HG02852 (cell line): ENCODE measurements around the gene CSTPP1.
"Not testable (repeated sequence)": the region's sequence is repeated elsewhere in the genome, so short reads cannot be mapped to it uniquely, and the experiment has no call there.

Source experiments
- ATAC-seq: cut with Tn5 transposase; IDR thresholded peaks from one replicate; pipeline ENCODE4 v1.9.1; 2021; ENCODE audit warnings: mild to moderate bottlenecking, moderate library complexity; ENCODE audit not compliant: unreplicated experiment

CSTPP1 gene

DNA sequence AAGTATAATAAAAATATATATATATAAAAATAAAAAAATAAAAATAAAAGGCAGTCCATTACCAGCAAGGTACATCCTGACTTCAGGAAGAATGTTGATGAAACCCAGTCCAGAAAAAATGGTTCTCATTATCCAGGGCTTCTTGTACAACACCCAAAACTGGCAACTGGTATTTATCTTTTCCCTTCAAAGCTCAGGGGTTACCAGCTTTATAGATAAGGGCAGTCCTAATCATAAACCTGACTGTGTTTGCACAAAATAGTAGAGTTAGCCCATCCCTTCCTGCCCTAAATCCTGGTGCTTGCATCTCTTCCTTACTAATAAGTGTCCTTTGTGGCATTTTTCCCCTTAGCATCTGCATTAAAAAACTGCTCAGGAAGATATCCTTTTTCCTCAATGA lies 97.5 kb downstream of the CSTPP1 start:
- ATAC-seq, result no peak

DNA sequence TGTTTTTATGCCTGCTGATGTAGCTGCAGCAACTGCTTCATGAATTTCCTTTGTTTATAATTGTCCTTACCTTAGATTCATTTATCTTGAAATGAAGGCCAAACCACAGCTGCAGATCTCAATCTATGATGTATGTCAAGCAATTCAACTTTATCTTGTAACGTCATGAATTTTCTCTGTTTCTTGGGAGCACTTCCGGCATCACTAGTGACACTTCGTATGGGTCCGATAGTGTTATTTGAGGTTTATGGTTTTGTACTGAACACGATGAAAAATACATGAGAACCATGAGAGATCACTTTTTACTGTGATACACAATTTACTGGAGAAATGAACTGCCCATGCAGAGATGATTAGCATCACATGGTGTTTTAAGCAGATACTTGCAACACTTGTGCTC lies 98.5 kb downstream of the CSTPP1 start:
- no peak for ATAC-seq

- no peak for ATAC-seq
These were observed 107.6 kb downstream of the CSTPP1 start for GRCh38 chr11:47044119-47044518.

- no peak for ATAC-seq
These were observed 111.4 kb downstream of the CSTPP1 start for GRCh38 chr11:47047972-47048371.

DNA sequence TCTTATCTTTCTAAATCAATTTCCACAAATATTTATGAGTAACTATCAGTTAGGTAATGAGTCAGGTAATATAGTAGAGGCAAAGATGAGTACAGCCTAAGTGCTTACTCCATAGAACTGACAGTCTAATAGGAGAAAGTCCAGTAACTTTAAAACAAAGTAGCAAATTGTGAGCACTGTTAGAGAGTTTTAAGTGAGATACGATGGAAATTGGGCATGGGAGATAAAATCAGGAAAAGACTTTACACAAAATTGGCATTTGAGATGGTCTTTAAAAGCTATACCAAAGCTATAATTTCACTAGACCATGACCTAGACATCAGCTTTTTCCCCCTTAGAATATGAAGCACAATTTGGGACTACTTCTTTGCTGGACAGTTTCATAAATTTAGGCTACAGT lies 113.7 kb downstream of the CSTPP1 start:
- no peak for ATAC-seq

- no peak for ATAC-seq
These were observed 114.7 kb downstream of the CSTPP1 start for GRCh38 chr11:47051217-47051616.

DNA sequence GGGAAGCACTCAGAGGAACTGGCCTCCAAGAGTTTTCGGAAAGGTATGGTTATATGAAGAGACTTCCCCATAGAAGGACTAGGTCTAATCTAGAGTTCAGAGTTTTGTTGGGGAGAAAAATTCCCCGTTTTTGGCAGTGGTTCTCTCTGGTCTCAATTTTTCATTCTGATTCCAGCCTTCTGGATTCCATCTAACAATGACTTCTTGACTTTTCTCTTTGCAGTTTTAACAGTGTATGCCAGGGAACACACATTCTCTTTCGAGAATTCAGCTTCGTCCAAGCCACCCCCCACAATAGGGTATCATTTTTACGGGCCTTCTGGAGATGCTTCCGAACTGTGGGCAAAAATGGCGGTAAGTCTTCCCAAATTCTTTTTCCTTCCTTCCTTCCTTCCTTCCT lies 115.6 kb downstream of the CSTPP1 start:
- ATAC-seq, result no peak

DNA sequence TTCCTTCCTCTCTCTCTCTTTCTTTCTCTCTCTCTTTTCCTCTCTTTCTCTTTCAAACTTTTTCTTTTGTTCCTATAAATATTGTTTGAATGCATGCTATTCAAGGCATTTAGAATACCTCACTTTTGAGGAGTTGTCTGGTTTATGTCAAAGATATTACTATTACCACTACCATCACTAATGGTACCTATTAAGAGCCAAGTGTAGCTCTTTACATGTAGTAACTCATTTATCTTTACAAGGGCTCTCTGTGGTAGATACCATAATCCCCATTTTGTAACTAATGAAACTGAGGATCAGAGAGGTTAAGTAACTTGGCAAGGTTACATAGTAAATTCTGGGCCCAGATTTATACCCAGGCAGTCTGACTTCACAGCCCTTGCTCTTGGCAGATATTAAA lies 116.0 kb downstream of the CSTPP1 start:
- no peak for ATAC-seq

DNA sequence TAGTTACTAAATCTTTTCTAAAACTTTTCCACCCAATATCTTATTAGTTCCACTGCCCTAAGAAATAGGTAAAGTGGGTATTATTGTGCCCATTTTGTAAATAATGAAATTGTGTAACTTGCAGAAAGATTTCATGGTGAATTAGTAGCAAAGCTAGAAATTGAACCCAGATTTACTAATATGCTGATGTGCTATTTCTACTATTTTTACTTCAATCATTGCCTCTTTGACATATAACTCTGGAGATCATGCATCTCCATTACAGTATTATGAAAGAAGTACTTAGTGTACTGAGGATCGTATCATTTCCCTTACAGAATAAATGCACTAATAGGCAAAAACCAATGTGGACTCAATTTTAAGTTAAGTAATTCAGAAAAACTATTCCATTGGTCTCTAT lies 119.0 kb downstream of the CSTPP1 start:
- no peak for ATAC-seq

DNA sequence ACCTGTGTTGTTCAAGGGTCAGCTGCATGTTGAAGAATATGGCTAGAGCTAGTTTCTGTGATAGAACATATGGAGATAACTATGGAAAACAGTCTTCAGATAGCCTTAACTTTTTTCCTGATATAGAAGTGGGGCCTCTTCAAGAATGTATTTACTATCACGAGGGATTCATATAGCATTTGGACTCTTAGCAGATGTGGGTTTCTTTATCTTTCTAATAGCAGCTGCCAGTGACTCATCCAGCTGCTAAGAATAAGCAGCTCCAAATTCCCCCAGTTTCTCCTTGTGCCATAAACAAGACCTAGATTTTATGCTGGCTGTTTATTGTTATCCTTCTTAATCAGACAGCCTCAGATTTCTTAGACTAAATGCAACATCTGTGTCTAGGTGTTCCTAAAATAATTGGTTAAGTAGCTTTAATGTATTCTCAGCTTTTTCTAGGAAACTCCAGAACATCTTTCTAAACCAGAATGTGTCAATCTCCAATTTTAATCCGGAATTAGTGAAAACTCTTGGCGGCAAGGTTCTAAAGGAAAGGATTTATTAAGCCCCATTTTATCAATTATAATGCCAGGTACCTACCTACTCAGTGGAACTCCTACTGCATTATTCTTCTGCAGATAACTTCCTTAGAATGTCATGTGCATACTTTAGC lies 119.8 kb downstream of the CSTPP1 start:
- ATAC-seq, result no peak

- no peak for ATAC-seq
These were observed 120.8 kb downstream of the CSTPP1 start for GRCh38 chr11:47057365-47057764.

GRCh38 chr11:47060807-47061206 lies 124.2 kb downstream of the CSTPP1 start:
- no peak for ATAC-seq

DNA sequence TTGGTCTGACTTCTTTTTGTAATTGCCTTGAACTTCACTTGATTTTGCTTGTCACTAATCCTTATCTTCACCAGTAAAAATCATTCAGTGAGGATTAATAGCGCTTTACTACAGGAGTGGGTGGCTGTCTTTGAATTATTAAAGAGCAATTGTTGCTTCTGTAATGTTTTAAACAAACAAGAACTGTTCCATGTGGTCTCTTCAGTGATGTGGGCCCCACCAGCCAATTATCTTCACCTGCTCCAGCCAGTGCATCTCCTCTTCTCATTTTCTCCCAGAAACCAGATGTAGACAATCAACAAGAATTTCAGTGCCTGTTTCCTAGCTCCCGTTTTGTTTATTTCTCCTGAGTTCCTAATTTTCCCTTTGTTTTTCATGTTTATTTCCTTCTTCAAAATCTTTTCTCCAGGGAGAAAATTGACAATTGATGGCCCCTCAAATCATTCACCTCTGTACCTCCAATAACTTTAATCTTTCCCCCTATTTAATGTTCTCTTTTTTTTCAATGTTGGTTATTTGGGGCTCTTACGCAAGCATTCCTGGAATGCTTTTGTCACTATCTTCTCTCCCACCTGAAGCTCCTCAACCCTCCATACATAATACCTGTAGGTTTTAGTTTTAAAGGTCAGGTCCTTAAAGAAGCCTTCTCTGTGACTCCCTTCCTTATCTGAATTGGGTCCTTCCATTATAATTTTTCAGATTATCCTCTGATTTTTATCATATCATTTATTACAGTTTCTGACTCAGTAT lies 125.0 kb downstream of the CSTPP1 start:
- ATAC-seq, result no peak

GRCh38 chr11:47062736-47063135 lies 126.2 kb downstream of the CSTPP1 start:
- no peak for ATAC-seq

DNA sequence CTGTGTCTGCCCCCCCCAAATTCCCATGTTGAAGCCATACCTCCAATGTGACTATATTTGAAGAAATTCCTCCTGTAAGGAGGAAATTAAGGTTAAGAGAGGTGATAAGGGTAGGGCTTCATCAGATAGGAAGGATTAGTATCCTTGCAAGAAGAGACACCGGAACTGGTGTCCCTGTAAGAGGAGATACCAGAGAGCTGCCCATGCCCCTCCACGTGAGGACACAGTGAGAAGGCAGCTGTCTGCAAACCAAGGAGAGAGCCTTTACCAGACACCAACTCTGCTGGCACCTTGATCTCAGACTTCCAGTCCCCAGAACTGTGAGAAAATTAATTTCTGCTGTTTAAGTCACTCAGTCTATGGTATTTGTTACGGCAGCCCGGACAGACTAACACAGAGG lies 130.8 kb downstream of the CSTPP1 start:
- no peak for ATAC-seq

GRCh38 chr11:47070769-47071168 lies 134.2 kb downstream of the CSTPP1 start:
- no peak for ATAC-seq

DNA sequence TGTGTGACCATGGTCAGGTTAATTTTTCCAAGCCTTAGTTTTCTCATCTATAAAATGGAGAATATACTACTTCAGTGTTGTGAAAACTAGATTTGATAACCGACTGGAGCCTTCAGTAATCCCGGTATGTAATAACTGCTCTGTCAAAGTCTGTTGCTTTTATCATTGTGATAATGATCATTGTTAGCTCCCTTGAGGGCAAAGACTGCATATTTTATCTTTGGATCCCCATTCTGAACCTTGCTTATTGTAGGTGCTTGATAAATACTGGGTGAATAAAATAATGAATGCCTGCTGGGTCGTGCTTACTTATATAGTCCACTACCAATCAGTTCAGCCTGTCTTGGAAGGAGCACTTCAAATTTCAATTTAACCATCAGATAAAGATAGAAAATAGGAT lies 134.8 kb downstream of the CSTPP1 start:
- no peak for ATAC-seq

- ATAC-seq, result no peak
These were observed 135.3 kb downstream of the CSTPP1 start for GRCh38 chr11:47071791-47072261.

DNA sequence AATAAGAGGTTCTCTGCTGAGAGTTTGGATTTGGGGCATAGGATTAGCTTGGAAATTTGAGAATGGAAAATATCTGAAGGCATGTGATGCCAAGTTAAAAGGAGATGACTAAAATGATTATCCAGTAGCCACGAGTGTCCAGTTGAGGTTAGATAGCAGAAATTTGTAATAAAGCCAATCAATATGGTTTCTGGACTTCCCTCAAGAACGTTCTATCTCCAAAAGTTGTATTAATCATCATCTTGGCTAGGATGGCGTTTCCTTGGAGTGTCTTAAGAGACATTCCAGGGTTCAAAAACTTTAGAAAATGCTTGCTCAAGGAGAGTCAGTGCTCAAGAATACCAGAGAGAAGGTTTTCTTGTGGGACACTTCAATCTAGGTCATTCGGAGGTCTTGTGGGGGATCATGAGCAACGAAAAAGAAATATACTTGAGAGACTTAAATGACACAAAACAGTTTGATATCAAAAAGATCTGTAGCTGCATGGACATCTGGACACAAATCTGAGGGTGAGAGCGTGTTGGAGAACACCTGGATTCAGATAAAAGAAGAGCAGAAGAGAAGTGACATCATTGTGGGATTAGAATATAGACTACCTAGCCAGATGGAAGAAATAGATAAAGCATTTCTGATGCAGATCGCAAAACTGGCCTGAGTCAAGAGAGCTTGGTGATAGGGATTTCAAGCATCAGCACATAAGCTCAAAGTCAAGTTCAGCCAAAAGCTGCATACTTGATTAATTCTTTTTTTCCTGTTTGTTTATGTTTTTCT lies 142.4 kb downstream of the CSTPP1 start:
- ATAC-seq, result no peak

GRCh38 chr11:47080775-47081174 lies 144.2 kb downstream of the CSTPP1 start:
- not testable (repeated sequence) for ATAC-seq

DNA sequence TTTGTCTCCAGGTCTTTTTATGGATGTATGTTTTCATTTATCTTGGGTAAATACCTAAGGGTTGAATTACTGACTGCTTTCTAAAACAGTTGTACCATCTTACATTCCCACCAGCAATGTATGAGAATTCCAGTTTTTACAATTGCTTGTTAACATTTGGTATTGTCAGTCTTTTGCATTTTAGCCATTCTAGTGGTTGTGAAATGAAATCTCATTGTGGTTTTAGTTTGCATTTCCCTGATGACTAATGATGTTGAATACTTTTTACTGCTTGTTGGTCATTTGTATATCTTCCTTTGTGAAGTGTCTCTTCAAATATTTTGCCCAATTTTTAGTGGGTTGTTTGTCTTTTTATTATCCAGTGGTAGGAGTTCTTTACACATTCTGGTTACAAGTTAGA lies 147.4 kb downstream of the CSTPP1 start:
- ATAC-seq, result no peak

GRCh38 chr11:47087801-47088200 lies 151.2 kb downstream of the CSTPP1 start:
- ATAC-seq, result no peak
